Left lobe of liver (tissue), 2 donors: ENCODE data around the gene DLST. TPM values are rescaled to one million over a fixed set of nuclear protein-coding genes. Genes with fewer than 3 reads are reported as not detected.

ENCODE experiments used
- ATAC-seq: fragments of 200-7000 bp; cut with Tn5 transposase; one replicate; pipeline ENCODE4 v1.9.1; 2020; ENCODE audit warnings: mild to moderate bottlenecking, moderate library complexity
- DNase-seq: peaks from one replicate; pipeline ENCODE4 v3.0.0-alpha.2; 2020; ENCODE audit warnings: low spot score
- total RNA-seq: library from RNA; stranded (reverse); gene quantifications from one replicate; pipeline ENCODE4 v1.2.1, GENCODE V29; 2021
- donor health status: DM: no; HTN: no; CAD: no; lungs with moderate emphysema.
- donor health status: DM: no; HTN: yes; CAD: no.

DLST gene
- total RNA-seq, 1 donor from 2014 or later: 65.6 TPM

DNA sequence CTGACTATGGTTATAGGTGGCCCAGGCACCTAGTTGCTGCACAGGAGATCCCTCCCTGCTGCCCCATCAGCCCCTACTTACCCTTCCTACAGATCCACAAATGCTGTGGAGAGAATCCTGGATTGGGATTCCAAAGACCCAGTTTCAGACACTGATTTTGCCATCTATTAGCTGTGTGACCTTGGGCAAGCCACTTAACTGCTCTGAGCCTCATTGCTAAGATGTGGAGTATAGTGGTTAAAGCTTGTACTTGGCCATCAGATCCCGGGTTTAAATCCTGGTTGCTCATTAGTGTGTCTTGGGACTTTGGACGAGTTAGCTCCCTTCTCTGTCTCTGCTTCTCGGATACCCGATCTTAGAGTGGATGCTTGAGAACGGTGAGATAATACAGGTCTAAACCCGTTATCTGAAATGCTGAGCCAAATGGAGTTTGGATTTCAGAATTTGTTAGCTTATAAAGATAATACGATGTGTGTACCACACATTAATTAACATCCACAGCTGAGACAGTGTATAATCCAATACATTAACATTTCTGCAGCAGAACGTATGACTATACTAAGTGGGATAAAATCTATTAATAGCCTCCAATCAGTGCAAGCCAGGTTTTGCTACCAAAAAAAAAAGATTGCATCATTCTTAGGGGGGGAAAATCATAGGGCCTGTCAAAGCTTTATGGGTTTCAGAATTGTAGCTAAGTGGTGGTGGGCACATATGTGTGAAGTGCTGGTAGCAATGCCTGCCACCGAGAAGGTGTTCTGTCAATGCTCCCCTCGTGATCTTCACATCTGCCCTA is 21.8 kb upstream of the DLST start:
- ATAC-seq (no peak), DNase-seq (no peak)

DNA sequence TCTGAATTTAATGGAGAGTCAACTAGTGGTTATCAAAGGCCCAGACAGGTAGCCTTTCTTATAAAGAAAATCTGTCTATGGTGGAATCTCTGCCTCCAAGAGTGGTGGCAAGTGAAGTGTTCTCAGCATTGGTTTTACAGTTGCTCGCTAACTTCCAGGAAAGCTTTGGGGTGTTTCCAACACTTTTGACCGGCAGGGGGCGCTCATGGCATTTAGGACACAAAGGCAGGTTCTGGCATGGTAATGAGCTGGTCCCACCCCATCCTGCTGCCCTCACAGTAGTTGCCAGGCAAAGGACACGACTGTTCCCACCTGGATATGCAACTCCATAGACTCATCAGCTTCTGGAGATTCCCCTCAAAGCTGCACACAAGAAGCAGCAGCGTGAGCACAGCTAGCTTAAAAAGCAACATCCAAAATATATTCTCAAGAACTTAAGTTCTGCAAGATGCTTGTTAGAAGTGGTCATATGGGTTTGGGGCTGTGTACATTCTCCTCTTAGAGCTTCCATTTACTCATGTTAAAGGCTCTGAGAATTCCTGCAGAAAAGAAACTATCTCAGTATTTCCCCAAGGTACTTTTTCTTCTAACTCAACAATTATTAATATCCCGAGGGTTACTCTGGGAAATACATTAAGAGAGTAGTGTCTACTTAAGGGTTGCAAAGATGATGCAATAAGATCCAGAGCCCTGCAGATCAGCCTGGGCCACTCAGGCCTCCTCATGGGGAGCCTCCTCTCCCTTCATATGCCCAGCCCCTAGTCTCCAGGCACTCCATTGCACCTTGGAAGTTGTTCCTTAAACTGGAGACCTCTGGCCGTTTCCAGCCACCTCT is 20.6 kb upstream of the DLST start:
- ATAC-seq: peak; percentile 89
- peak; percentile 84 for DNase-seq

DNA sequence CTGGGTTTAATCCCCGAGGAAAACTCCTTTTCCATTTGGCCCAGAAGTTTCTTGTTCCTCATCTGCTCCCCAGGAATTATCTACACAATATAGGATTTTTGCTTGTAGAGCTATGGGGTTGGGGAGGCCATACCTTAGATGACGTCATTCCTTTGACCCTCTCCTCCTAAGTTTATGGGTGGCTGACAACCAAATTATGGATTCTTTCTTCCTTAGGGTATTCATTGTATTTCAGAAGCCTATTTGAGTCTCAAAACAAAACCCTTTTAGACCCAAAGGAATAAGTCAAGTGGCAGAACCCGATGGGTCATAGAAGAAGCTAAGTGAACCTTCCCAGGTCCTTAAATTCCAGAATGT is 20.0 kb upstream of the DLST start:
- ATAC-seq: no peak
- DNase-seq: no peak

DNA sequence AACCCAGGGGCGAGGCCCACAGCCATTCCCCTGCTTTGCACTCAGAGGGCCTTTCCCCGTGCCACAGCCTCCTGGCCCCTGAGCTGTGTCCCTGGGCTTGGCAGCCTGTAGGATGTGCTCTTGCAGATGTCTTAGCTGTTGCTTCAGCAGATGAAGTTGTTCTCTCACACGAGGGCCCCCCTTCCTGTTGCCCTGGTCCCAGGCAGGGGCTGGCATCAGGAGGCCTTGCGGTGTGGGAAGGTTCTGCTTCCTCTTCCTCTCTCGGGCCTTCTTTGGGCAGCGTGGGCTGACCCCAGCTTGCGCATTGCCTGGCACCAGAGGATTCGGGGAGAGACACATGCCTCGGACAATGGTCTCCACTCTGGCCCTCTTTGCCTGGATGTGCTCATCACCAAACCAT is 18.4 kb upstream of the DLST start:
- no peak for ATAC-seq
- no peak for DNase-seq

DNA sequence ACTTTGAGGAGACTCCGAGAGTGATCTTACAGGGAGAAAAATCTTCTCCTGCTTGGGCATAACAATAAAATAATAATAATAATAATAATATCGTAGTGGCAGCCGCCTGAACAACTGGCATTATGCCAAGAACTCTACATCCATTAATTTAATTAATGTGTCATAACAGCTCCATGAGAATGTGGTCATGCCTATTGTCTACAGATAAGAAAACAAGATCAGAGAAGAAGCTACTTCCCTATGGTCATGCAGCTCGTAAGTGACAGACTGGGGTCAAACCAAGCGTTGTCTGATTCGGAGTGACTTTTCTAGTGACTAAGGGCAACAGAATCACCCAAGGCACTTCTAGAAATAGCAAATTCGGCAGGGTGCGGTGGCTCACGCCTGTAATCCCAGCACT is 17.5 kb upstream of the DLST start:
- no peak for DNase-seq
- no peak for ATAC-seq

DNA sequence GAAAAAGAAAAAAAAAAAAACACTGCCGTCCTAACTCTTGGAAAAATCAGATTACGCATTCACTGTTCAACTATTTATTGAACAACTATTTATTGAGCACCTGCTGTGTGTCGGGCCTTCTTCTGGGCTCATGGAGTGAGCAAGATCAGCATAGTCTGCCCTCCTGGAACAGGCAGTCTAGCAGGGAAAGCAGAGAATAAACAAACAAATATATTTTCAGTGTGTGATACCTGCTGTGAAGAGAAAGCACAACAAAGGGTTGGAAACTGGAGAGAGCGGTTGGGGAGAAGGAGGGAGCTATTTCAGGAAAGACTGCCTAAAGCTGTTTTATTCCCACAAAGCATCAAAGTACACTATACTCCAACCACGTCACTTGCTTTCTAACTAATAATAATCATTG is 16.6 kb upstream of the DLST start:
- DNase-seq: no peak
- no peak for ATAC-seq

DNA sequence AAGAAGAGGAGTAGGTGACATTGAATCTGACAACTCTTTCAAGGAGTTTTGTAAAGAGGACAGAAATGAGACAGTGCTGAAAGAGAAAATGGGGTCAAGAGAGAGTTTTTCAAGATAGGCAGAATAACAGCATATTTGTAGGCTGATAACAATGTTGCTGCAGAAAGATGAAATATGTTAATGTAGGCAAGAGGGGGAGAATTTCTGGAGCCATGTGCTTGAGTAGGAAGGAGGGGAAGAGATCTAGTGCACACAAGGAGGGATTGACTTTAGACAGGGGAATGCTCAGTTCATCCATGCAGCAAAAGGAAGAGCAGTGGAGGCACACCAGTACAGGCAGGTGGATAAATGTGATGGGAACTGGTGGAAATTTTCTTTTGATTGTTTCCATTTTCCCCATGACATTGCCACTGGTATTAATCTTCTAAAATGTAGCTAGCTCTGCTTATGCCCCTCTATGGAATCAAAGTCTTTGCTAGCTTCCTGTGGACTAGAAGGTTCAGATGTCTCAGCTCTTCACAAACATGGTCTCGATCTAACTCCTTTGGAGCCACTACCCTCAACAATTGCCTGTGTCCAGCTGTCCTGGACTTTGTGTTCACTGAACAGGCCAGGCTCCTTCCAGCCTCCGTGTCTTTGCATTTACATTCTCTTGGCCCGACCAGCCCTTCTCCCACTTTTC is 14.9 kb upstream of the DLST start:
- no peak for ATAC-seq
- no peak for DNase-seq

DNA sequence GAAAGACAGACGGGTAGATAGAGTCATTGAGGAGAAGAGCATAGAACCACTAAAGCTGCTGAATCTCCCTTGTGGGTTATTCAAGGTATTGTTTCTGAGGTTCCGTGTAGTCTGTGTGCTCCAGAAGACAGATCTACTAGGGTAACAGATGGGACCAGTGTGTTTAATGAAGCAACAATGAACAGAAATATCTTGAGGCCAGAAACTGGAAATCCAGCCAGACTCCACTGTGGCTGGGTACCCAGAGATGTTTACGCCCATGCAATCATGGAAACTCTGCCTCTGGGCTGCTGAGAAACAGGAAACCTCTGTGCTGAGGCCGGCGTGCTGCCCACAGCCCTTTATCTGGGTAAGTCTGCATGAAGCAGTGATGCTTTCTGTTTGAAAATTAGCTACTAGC is 14.0 kb upstream of the DLST start:
- no peak for DNase-seq
- no peak for ATAC-seq

DNA sequence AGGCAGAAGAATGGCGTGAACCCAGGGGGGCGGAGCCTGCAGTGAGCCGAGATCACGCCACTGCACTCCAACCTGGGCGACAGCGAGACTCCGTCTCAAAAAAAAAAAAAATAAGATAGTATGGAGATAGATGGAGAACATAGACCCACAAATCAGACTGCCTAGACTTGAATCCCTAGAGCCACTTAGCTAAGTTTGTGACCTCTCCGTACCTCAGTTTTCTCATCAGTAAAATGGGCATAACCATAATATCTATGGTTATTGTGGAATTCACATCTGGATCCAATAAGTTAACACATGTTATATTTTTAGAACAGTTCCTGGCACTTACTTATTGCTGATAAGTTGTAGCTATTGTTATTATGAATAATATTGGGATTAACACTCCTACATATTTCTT is 13.0 kb upstream of the DLST start:
- no peak for DNase-seq
- ATAC-seq: no peak

DNA sequence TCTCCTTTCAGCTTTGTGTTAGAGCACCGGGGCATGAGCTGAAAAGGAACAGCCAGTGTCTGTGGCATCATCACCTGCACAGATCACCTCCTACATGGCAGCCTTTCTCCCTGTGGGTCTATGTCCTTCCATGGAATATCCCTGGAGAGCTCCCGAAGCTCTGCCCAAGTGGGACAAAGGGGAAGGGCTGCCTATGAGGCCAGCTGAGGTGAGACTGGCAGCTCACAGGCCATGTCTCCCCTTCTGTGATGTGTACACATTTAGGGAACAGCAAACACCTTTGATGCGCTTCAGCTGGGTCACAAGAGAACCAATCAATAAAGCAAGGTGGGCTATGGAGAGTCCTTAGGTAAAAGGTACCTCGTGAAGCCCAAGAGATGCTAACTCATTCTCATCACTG is 9.9 kb upstream of the DLST start:
- no peak for DNase-seq
- ATAC-seq: peak; percentile 62

DNA sequence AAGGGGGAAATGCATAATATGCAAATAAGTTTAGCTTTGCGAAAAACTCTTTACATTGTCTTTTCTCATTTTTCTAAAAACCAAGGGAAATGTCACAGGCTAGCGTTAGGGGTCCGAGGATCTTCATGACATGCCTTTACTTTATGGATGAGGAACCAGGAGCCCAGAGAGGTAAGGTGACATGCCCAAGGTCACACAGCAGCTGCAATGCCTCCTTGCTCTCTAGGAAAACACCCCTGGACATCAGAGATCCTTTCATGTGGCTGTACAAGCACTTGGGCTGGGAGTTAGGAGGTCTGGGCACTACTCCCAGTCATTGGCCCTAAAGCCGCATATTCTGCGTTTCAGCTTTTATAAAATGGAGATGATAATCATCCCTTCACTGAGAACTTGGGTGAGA is 6.5 kb upstream of the DLST start:
- DNase-seq (no peak), ATAC-seq (no peak)

DNA sequence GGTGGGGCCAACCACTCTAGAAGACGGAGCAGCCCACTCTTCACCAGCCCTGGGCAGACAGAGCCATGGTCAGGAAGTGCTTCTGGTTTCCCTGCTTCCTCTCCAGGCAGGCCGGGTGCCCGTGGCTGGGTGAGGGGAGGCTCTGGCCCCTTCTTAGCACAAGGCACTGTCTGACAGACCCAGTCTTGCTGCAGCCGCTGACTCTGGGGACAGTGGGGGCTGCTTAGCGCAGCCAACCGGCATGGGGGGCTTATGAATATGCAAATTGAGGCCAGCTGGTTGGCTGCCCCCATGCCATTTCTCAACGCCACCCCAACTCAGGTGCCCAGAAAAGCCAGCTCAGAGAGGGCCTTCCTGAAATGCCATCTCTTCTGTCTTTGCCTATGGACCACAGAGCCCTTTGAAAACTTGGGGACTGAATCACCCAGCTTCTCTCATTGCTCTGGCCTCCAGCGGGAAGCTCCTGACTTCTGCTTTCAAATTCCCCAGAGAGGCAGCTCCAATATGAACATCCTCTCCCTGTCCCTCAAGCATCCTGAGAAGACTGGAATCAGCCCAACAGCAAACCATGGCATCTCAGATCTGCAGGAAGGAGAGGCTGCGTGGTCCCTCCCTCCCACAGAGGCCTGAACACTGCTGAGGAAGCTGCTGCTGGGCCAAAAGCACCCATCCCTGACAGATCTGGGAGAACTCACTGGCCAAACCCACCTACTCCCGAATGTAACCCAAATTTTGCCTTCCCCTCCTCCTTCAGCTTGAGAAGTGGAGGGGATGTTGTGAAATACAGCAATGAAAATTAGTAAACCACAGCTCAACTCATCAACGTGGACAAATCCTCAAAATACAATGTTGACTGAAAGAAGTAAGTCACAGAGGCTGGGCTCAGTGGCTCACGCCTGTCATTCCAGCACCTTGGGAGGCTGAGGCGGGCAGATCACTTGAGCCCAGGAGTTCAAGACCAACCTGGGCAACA is 5.5 kb upstream of the DLST start, which contains the start of gene PROX2:
PROX2 (minus strand) TSS at position 205 of the 973 bp plus-strand sequence. CDS start 12,311 bp downstream, outside the sequence.
- ATAC-seq (no peak), DNase-seq (no peak)

DNA sequence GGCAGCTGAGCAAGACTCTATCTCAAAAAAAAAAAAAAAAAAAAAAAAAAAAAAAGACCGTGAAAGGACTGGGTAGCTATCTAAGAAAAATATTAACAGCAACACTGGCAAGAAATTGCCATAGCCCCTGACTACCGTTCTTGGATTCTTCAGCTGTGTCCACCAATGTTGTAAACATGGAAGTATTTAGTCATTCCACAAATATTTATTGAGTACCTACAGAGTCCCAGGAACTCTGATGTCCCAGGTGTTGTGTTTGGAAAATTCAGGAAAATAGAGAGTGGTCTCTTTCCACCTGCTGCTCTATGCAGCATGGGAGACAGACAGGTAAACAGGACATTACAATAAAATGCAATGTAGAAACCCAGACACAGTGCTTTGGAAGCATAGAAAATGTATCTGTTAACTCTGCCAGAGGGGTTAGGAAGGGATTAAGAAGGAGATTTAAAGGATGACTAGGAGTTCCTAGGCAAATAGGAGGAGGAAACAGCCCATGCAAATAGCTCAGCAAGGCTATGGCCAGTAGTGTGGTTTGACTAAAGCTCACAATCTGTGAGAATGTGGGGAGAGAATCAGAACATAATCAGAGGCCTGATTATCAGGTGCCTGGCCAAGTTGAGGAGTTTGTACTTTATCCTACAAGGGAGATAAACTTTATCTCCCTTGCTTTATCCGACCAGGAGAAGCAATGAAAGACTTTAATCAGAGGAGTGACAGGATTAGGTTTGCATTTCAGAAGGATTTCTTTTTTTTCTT is 2.1 kb upstream of the DLST start:
- ATAC-seq (no peak), DNase-seq (no peak)

DNA sequence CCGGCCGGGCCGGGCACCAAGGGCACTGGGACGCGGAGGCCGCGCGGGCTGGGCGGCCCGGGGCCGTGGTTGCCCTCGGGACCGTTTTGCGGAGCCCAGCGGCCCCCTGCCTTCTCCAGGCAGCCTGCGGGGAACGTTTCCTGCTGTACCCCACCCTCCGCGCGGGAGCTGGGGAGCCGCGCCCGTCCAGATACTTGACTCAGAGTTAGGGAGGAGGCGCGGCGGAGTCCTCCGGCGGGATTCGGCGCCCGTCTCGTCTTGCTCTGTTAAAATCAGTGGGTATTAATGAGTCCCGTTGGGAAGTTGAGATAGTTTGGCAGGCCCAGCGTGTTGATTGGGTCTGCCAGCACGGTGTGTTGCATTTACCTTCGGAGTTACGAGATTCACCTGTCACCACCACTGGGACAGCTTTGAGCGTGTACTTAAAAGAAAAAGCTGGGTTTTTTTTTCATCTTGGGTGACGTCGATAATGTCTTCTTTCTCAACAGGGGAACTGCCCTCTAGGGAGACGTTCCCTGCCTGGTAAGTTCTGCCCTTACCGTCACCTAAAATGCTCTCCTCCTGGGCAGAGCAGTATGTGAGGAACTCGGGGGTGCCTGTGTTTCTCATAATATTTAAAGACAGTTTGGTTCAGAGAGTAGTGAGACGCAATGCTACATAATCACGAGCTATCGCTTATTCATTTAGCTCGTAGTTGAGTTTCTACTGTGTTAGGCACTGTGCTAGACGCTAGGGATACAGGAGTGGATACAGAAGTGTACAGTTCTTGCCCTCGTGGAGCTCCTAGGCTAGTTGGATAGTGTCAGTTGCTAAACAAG is 596 bp downstream of the DLST start:
- DNase-seq (no peak), ATAC-seq (peak; percentile 50)

DNA sequence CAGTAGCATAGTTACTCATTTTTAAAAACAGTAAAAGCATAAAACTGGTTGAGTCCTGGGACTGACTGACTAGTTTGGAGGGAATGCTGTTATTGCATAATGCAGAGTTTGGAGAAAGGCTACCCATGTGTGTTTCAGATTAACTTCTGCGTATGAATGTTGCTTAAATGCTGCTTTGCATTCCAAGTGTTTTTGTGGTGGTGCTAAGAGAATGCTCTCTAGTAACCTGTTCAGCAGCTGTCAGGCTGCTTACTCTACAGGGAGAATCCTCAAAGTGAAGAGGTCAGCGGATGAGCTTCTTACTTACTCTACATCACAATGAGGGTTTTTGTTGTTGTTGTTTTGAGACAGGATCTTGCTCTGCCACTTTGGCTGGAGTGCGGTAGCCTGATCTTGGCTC is 4.3 kb downstream of the DLST start:
- ATAC-seq: no peak
- DNase-seq: no peak

DNA sequence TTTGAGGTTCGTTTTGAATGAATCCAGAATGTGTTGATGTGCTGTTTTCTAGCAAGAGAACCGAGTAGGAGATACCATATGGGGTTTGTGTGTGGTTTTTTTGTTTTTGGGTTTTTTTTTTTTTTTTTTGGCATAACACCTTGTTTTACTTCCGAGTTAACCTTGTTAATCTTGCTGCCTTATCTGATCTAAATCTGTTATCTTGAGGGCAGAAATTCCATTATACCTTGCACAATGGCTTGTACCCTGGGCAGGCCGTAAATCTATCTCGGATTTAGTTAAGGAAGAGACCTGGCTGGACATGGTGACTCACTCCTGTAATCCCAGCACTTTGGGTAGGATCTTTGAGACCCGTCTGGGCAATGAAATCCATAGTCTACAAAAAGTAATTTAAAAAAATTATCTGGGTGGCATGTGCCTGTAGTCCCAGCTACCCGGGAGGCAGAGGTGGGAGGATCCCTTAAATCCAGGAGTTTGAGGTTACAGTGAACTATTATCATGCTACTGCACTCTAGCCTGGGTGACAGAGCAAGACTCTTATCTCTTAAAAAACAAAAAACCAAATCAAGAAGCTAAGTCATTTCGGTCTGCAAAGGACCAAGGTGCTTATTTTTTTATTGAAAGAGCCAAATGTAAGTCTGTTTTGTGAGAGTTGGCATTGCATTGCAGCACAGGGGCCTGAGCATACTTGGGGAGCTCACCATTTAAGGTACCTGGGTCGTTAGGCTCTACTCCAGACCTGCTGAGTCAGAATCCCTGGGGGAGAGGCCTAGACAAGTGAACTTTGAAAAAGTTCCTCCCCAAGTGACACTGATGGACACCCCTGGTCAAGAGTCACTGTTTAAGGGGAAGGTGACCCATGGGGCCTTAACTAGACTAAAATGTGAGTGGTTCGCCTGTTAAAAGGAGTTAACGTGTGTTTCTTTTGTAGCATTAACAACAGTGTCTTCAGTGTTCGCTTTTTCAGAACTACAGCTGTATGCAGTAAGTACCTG is 6.7 kb downstream of the DLST start:
- DNase-seq (no peak), ATAC-seq (peak; percentile 42)

DNA sequence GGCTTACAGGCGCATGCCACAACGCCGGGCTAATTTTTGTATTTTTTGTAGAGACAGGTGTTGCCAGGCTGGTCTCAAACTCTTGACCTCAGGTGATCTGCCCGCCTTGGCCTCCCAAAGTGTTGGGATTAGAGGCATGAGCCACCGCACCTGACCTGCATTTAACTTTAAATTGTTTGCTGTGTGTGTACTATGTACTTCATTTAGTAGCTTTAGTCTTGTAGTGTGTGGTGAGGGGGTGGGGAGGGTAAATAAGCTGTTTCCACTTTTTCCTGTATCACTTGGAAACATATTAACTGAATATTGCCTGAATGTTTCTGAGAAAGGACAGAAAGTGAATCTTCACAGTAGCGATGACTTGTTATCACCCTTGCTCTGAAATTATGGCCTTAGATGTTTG is 8.5 kb downstream of the DLST start:
- no peak for DNase-seq
- peak; percentile 45 for ATAC-seq

DNA sequence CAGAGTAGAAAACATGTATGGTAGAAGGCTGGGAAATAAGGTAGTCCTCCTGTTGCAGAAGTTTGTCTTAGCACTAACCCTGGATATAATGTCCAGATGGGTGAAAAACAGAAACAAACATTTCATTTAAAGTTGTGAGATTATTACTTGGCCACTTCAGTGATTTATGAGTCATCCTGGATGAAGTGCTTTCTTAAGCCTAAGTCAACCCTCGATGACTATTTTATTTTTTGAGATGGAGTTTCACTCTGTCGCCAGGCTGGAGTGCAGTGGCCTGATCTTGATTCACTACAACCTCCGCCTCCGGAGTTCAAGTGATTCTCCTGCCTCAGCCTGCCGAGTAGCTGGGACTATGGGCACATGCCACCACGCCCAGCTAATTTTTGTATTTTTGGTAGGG is 10.2 kb downstream of the DLST start:
- DNase-seq: no peak
- no peak for ATAC-seq
